NT2/D1 (cell line): ENCODE measurements around the gene SLC37A1.

Source experiments
- SUZ12 ChIP-seq: IDR thresholded peaks from 2 replicates; pipeline ENCODE4 v1.6.1; 2011; ENCODE audit not compliant: insufficient read length, insufficient read depth; ENCODE audit errors: extremely low read depth
- YY1 ChIP-seq: IDR thresholded peaks from 2 replicates; pipeline ENCODE4 v1.6.1; 2011; ENCODE audit not compliant: insufficient read length, insufficient read depth
- ZNF274 ChIP-seq: IDR thresholded peaks from 2 replicates; pipeline ENCODE4 v1.6.1; 2011; ENCODE audit warnings: mild to moderate bottlenecking, low read depth, low read length

DNA sequence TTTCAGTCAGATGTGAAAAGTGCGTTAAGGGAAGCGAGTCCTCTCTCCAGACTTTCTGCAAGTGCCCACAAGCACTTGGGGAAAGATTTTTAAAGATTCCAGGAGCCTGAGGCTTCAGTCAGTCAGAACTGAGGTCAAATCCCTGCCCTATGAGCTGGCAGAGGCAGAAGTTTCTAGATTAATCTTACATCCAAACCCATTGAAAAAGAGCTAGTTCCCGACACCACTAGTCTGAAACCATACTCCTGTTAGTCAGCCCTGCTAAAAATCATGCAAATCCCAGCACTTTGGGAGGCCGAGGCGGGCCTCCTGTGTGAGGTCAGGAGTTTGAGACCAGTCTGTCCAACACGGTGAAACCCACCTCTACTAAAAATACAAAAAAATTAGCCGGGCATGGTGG is 38.6 kb upstream of the SLC37A1 start:
- TF ChIP-seq ZNF274, result no peak
- no peak for TF ChIP-seq YY1
- no peak for TF ChIP-seq SUZ12
